ENCODE results near the gene CD2AP.

- no peak for TF ChIP-seq POLR2A (IDR thresholded peaks at IDR 0.05; ENCODE audit: low read depth, low read length)
- TF ChIP-seq TAF1 (IDR thresholded peaks at IDR 0.05; ENCODE audit: borderline replicate concordance, low read depth, low read length): no peak
- TF ChIP-seq POLR2AphosphoS5 (IDR thresholded peaks at IDR 0.05; ENCODE audit: low read depth, low read length): no peak
Measured at GRCh38 chr6:47633141-47633540, 155.6 kb downstream of the CD2AP start.

All from GM12892 (cell line).